ENCODE measurements around the gene CDH23.

CDH23 gene

GRCh38 chr10:71647526-71648253, 251.0 kb downstream of the CDH23 start:
- no peak for DNase-seq

DNA sequence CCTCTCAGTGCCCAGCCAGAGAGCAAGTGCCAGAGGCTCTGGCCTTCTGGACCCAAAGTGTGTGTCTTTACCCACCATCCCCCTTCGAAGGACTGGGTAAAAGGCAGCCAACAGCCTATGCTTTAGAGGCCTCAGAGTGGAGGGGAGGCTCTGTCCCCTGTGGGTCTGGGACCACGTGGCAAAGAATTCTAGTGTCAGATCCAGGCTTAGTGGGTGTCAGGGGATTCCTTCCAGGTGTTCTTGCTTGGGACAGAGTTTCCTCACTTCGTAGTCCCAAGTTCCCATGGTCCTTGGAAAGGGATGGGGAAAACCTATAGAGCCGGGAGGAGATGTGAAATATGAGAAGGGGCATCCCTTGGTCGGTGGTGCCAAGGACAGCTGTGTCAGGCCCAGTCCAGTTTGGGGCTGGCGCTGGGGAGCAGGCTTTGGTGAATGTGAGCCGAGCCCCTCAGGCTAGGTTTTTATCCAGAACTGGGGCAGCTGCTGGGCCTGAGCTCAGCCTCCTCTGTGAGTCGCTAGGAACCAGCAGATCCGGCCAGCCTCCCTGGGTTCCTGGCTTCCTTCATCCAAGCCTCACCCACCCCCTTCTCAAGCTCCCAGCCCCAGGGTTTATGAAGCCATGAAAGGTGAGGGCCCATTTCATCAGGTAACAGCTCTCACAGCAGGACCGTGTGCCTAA, 251.7 kb downstream of the CDH23 start:
- DNase-seq: no peak

GRCh38 chr10:71648933-71649320, 252.2 kb downstream of the CDH23 start:
- no peak for DNase-seq

DNA sequence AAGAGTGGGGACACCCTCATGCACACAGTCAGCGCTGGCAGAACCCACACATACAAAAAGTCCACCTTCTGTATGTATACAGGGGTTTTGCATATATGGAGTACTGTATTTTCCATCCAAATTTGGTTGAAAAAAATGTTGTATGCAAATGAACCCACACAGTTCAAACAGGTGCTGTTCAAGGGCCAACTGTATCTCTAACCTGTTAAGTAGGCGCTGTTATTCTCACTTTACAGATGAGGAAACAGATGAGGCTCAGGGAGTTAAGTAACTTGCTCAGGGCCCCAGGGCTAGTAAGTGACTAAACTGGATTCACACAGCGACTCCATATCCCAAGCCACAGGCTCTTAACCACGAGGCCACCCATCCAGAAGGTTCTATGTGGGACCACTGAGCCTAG, 252.9 kb downstream of the CDH23 start:
- DNase-seq: no peak

GRCh38 chr10:71650397-71650796, 253.7 kb downstream of the CDH23 start:
- no peak for DNase-seq

DNA sequence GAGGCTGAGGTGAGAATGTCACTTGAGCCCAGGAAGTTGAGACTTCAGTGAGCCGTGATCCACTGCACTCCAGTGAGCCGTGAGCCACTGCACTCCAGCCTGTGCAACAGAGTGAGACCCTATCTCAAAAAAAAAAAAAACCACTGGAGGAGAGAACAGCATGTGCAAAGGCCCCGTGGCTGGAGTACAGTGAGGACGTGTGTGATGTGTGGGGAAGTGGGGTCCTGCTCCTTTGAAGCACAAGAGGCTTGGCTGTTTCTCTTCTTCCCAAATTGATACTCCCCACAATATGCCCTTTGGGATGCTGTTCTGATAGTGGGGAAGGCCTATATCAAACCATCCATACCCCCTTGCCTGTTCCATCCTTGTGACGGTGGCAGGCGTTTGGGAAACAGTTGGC, 254.7 kb downstream of the CDH23 start:
- DNase-seq: no peak

DNA sequence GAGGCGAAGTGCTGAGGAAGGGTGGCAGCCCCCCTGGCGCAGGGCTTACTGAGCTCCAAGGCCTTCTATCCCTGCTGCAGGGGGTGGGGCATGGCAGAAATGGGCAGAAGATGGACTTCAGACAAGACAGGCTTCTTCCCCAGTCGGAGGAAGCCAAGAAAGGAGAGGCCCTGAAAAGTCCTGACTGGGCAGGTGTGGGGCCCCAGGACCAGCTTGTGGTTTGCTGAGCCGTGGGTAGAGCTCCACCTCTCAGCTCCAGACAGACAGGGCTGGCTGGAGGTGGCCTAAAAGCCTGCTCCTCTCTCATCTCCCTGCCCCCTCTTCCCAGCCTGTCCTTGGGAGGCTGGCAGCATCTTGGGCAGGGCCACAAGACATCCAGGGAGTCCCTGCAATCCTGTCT, 255.2 kb downstream of the CDH23 start:
- DNase-seq: no peak

- no peak for DNase-seq
Observed at GRCh38 chr10:71653044-71653443, 256.3 kb downstream of the CDH23 start.

DNA sequence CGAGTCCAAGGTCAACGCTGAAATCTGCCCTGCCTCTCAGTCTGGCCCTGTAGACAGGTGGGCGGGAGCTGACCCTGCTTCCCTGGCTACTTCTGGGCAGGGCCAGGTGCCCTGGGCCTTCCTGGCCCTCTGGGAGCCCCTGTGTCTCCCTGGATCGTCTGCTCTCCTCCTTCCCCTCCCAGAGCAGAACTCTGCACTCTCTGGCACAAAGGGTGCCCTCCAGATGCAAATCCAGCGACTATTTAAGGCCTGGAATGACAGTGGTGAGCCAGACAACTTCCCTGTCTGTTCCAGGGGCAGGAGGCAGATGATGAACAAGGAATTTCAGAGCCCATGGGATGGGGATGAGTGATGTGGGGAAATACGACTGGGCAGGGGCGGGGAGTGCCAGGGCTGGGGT, 259.5 kb downstream of the CDH23 start:
- no peak for DNase-seq

GRCh38 chr10:71657604-71658466, 261.1 kb downstream of the CDH23 start:
- DNase-seq: no peak

DNA sequence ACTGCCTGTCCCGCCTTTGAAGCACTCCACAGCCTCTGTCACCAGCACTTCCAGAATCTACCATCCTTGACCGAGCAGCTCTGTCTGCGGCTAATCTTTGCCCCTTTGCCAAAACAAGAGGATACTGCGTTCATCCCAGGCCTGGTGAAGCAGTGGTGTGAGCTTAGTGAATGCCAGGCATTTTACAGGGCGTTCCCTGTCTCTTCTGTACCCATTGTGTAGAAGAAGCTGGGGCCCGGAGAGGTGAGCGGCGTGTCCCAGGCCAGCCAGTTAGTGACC, 261.7 kb downstream of the CDH23 start:
- DNase-seq: no peak

GRCh38 chr10:71659111-71659634, 262.5 kb downstream of the CDH23 start:
- no peak for DNase-seq

DNA sequence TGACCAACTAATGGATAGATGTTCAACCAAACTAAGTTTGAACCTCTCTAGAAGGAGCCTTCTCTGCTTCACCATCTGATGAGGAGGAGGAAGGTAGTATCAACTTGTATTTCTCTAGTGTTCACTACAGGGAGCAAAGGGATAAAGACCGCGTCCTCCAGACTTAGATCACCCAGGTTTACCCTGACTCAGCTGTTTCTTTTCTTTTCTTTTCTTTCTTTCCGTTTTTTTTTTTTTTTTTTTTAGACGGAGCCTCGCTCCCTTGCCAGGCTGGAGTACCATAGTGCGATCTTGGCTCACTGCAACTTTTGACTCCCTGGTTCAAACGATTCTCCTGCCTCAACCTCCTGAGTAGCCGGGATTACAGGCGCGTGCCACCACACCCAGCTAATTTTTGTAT, 263.0 kb downstream of the CDH23 start:
- no peak for DNase-seq

DNA sequence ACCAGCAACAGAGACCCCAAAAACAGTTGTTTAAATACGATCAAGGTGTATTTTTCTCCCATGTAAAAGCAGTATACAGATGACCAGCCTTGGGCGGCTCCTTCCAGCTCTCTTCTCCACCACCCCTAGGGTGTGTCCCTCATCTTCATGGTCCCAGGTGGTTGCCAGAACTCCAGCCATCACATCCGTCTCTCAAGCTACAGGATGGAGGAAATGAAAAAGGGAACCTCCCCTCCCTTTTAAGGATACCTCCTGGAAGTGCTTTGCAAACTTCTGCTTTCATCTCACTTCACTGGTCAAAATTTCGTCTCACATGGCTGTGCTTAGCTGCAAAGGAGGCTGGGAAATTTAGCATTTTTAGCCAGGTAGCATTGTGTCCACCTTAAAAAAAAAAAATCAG, 263.6 kb downstream of the CDH23 start:
- no peak for DNase-seq

DNA sequence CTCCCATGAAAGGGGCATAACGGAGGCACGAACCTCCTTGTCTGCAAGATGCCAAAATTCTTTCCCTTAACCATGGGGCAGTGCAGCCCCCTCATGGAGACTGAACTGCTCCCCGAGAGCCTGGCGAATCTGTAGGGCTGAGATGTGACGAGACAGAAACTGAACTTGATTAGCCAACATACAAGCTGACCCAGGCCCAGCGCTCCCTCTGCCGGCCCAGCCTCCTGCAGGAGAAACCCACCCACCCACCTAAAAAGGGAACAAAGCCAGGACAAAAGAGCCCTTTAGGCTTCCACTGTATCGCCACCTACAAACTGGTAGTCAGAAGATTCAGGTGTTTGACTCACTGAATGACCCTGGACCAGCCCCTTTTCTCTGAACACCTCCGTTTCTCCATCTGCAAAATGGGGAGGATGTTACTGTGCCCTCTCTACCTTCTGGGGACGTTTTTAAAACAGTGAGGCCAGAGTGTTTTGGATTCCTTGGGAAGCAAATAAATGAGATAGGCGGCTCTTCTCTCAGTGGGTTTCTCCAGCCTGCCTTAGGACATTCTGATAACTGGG, 264.4 kb downstream of the CDH23 start:
- no peak for DNase-seq

DNA sequence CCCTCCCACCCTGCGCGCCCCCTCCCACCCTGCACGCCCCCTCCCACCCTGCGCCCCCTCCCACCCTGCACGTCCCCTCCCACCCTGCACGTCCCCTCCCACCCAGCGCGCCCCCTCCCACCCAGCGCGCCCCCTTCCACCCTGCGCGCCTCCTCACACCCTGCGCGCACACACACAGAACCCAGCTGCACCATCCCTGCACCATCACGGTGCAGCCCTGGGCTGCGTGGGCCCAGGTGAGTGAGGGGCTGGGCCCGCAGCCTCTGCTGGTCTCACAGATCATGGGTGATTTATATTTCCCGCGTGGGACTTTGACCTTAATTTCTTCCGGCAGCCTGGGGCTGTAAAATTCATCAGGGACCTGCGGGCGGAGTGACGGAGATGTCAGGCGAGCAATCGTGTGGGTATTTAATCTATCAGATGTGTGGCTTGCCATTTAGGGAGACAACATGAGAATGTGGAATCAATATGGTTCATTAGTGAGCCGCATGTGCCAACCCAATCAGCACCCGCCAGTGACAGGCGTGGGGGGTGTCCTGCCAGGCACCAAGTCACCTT, 265.1 kb downstream of the CDH23 start:
- DNase-seq: no peak

DNA sequence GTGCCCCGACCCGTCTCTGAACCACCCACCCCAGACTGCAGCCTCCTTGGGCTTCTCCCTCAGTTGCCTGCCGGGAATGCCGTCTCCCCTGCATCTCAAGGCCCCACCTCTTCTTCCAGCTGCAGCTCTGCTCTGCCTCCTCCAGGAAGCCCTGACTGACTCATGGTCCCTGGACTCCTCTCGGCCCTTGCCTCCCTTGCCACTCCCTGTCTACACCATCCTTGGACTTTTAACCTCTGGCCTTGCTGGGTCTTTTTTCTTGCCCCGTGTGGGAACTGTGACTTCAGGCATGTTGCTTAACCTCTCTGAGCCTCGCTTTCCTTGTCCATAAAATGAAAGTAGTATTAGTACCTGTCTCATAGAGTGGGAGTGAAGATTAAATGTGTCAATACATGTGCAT, 266.6 kb downstream of the CDH23 start:
- no peak for DNase-seq

DNA sequence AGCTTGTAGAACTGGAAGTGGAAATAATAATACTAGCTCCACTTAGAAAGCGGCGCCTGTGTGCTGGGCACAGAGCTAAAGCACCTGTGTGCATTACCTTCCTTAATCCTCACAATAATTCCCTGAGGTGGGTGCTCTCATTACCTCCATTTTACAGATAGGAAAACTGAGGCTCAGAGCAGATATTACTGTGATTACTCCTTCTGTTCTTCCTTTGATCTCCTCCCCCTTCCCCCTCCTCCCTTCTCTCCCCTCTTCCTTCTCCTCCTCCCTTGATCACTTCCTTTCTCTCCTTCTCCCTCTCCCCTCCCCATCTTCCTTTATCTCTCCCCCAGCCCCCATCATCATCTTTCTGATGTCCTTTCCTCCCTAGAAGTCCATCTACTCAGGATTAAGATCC, 267.9 kb downstream of the CDH23 start:
- DNase-seq: no peak

DNA sequence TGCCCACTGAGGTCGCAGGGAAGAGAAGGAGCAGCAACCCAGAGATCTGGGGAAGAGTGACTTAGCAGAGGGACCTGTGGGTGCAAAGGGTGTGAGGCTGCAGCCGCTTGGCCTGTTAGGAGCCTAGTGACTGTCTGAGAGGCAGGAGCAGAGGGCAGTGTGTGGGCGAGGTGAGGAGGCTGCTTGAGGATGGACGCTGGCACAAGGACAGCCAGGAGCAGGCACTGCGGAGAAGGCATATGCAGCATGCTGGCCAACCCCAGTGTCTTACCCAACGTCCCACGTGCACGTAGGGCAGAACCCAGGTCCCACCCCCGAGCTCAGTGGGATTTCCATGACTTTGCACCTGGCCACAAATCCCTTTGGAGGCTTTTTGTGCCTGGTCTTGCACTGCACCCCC, 268.7 kb downstream of the CDH23 start:
- DNase-seq: no peak

DNA sequence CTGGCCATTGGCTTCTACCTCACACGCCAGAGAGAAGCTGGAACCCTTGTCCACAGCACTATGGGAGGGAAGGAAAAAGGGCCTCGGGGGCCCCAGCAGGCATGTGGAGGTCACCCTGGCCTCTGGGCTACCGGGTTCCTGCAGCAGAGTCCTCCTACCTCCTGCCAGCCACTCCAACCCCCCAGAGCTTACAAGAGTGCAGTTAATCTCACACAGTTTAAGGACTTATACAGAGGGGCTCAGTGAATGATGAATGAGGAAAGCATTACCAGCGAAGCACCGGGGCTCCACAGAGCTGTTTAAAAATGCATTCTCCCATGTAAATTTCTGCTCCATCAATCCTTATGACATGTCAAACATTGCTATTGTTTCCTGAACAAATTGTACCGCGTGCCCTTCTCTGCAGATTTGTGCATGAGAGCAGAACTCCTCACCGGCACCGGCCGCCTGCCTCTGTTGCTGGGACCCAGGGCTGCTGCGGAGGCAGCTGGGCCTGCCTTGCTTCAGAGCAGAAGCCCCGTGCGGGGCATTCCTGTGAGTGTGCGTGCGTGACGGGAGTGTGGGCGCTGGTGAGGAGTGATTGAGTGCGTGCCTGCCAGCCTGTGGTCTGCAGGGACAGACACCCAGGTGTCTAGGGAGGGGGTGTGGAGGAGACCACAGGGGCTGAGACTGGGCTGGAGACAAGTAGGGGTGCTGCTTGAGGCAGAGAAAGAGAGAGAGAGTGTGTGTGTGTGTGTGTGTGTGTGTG, 270.1 kb downstream of the CDH23 start:
- DNase-seq: no peak

DNA sequence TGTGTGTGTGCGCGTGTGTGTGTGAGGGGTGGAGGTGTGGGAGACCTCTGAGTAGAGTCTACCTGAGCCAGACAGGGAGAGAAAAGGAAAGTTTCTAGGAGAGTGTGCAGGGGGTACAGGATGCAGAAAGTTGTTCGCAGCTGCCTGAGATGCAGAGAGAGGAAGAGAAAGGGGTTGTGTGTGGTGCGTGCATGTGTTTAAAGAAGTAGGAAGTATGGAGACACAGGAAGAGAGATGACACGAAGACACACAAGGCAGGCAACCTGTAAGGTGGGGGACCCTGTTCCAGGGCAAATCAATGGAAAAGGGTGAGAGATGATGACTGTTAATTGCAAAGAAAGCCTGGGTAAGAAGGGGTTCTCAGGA, 270.6 kb downstream of the CDH23 start:
- no peak for DNase-seq
